ENCODE results near the gene LSM11. TPM values are rescaled to one million over a fixed set of nuclear protein-coding genes. Genes with fewer than 3 reads are reported as not detected.
A peak's percentile ranks its signal among the peaks of the same experiment; 100 is the strongest.

Gene LSM11
- total RNA-seq, 3 donors from 2014 or later: 3.7 to 9.5 (median 4.7) TPM

DNA sequence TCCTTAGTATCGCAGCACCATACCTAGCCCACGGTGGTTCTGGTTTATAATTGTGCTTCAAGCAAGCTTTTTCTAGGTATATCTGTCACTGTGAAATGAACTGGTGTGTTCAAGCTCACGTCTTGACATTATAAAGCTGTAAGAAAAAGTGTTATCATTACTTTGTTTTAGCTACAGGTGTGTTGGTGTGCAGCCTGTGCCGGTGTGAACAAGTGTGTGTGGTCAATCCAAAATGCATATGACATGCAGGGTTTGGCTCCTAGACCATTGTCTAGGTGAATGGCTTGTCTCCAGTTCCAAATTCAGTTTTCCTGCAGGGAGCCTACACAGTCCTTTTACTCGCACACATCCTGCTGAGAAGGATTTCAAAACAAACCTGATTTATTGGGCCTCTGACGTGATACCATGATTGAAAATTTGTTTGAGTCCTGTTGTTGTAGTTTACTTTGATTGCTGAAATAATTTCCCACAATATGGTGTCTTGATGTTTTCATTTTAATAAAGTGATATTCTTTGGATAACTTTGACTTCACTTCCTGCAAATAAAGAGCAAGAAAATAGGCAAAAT lies 3.7 kb downstream of the LSM11 start:
- Histone ChIP-seq H3K9me3 (no peaks in the 10 kb centered on the region), H3K36me3 (ENCODE audit: low read depth) (no peaks in the 10 kb centered on the region), H3K4me3 (no peak overlapping the region), H3K4me1 (ENCODE audit: low read depth) (peaks cover 16% of the 10 kb centered on the region)
- no peak for DNase-seq
- intact Hi-C loops (cut with DNase I, micrococcal nuclease): loop anchor here in 1 of 2 donors (10.0 kb wide), 1 partner anchor 602 kb away; the partner anchor contains the start of gene MED7
- no peak for TF ChIP-seq CTCF (IDR thresholded peaks at IDR 0.05)
- no peak for ATAC-seq

DNA sequence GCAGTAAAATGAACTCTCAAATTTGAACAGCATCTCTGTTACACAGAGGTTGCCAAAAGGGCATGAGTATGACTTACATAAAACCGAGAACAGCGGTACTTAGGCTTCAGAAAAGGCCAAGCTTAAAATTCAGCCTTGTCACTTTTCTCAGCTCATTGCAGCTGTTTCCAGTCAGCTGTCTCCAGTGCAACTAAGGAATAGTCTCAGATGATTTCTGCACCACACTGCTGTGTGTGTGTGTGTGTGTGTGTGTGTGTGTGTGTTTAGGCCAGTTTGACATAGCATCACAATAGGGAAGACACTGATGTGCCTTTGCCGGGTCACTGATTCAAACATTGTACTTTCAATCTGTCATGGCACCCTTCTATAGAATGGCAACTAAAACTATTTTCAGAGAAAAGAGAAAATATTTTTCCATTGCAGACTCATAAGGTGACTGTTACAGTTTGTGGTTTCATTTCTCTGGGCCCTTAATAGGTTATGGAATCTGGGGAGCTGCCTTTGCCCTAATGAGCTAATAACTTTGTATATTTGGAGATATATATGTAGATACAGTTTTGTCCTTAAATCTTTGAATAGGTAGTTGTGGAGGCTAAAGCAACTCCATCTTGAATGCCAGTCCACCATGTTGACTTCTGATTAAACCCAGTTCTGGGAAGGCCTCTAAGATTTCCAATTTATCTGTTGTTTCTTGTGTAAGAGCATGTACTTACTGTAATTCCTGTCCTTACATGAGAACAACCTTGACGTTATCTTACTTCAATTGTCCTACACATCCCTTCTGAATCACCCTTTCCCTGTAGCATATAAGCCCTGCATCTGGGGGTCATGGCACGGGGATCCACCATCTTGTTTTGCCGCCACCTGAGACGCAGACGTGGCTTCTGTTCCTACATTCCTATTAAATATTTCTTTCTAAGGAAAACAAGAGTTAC lies 4.5 kb downstream of the LSM11 start:
- intact Hi-C loops (cut with DNase I, micrococcal nuclease): loop anchor here in 1 of 2 donors (10.0 kb wide), 1 partner anchor 603 kb away; the partner anchor contains the start of gene MED7
- Histone ChIP-seq H3K36me3 (ENCODE audit: low read depth) (no peaks in the 10 kb centered on the region), H3K4me3 (no peak overlapping the region), H3K4me1 (ENCODE audit: low read depth) (peaks cover 12% of the 10 kb centered on the region), H3K9me3 (no peaks in the 10 kb centered on the region)
- ATAC-seq: no peak
- TF ChIP-seq CTCF (IDR thresholded peaks at IDR 0.05): no peak
- DNase-seq: no peak

DNA sequence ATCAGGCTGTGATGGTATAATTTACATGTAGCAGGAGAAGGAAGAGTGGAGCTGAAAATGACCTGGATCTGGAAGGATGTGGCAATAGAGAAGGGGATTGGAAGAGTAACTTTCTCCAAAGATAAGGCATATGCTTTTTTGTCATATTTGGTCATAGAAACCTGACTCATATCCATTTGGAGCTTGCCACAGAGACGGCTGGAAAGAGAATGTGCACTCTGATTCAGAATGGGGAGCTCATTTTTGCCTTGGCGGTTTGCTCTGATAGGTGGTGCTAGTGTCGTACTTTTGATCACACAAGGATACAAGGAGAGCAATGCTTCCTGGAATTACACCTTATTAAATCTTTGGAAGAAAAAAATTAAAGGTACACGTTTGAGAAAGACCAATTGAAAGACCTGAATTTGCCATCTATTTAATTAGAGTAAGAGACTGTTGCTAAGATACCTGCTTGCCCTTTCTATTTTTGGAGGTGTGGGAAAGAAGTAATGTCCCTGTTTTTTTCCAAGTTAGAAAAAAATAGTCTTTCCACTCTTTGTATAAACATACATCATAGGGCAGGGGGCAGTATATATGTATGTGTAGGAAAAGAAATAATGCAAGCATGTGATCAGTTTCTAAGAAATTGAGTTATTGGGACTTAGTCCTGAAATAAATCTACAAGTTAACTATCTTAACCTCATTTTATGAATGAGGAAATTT lies 5.4 kb downstream of the LSM11 start:
- peak; percentile 45 for ATAC-seq

DNA sequence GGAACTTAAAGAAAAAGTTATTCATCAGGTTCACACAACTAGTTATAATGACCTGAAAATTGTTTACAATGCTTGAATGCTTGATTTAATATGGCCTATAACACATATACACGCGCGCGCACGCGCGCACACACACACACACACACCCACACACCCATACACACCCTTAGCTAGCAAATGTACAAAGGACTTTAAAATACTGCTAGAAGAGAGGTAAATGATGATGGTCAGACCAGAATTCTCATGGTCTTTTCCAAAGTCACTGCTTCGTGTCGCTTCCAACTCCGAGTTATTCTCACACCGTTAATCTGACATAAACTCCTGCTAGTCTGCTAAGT lies 5.9 kb downstream of the LSM11 start:
- no peak for DNase-seq
- Histone ChIP-seq H3K4me3 (no peak overlapping the region), H3K4me1 (ENCODE audit: low read depth) (peaks cover 8% of the 10 kb centered on the region), H3K9me3 (no peaks in the 10 kb centered on the region), H3K36me3 (ENCODE audit: low read depth) (no peaks in the 10 kb centered on the region)
- TF ChIP-seq CTCF (IDR thresholded peaks at IDR 0.05): no peak
- intact Hi-C loops (cut with DNase I, micrococcal nuclease): loop anchor here in 1 of 2 donors (10.0 kb wide), 1 partner anchor 605 kb away; the partner anchor contains the start of gene MED7
- peak; percentile 58 for ATAC-seq

More for the DNA sequence above, 5.4 kb downstream of the LSM11 start:
- Histone ChIP-seq H3K4me3 (no peak overlapping the region), H3K36me3 (ENCODE audit: low read depth) (no peaks in the 10 kb centered on the region), H3K4me1 (ENCODE audit: low read depth) (peaks cover 8% of the 10 kb centered on the region), H3K9me3 (no peaks in the 10 kb centered on the region)
- intact Hi-C loops (cut with DNase I, micrococcal nuclease): loop anchor here in 1 of 2 donors (10.0 kb wide), 1 partner anchor 604 kb away; the partner anchor contains the start of gene MED7
- no peak for DNase-seq
- TF ChIP-seq CTCF (IDR thresholded peaks at IDR 0.05): no peak

- intact Hi-C loops (cut with DNase I, micrococcal nuclease): no loop called here
- DNase-seq (no peak), ATAC-seq (peak; percentile 31)
- no peaks in the 10 kb centered on the region for H3K4me1 ChIP-seq (ENCODE audit: low read depth)
- no peak for TF ChIP-seq CTCF (IDR thresholded peaks at IDR 0.05)
- H3K4me3 ChIP-seq: no peak overlapping the region
- H3K36me3 ChIP-seq (ENCODE audit: low read depth): no peaks in the 10 kb centered on the region
- H3K9me3 ChIP-seq: no peaks in the 10 kb centered on the region
These were observed 6.8 kb downstream of the LSM11 start for GRCh38 chr5:157750320-157750719.

Measured in mucosa of descending colon (tissue), 3 donors.